ENCODE data around the gene SPDYE6. TPM values are rescaled to one million over a fixed set of nuclear protein-coding genes. Genes with fewer than 3 reads are reported as not detected.

SPDYE6 gene
- polyA plus RNA-seq, 1 of the 3 experiments (the other 2 are of a cell fraction): not detected

DNA sequence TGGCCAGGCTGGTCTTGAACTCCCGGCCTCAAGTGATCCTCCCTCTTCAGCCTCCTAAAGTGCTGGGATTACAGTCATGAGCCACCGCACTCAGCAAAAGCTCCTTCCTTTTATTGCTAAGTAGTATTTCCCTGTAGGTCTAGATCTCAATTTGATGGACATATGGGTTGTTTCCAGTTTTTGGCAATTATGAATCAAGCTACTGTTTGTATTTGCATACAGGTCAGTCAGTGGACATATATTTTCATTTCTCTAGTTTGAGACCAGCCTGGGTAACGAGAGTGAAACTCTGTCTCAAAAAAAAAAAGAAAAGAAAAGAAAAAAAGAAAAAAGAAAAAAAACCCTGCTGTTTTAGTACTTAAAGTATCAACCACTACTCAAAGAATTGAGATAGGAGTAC is 33.6 kb upstream of the SPDYE6 start:
- Histone ChIP-seq H3K4me2 (no peak overlapping the region), H3K9ac (no peak overlapping the region), H2AFZ (ENCODE audit: low read depth) (no peak overlapping the region), H4K20me1 (ENCODE audit: insufficient read depth) (no peaks in the 10 kb centered on the region), H3K4me1 (ENCODE audit: control insufficient read depth in 1 of 2, insufficient read depth in 2 of 2, low read depth in 1 of 2, low read length in 1 of 2) (no peaks in the 10 kb centered on the region), H3F3A (replicated peaks; ENCODE audit: insufficient read depth) (peaks cover 24% of the 10 kb centered on the region), H3K79me2 (ENCODE audit: insufficient read depth) (no peaks in the 10 kb centered on the region; the same call in 1 of the 2 replicates), H3K9me2 (no peaks in the 10 kb centered on the region), H3K27ac (ENCODE audit: low read depth in 2 of 2, low read length in 1 of 2) (no peak overlapping the region), H3K9me3 (no peaks in the 10 kb centered on the region), H3K4me3 (ENCODE audit: low read depth in 2 of 2, low read length in 1 of 2) (no peak overlapping the region), H3K27me3 (ENCODE audit: insufficient read depth) (no peaks in the 10 kb centered on the region), H3K36me3 (replicated peaks in 1 of 2; ENCODE audit: control insufficient read depth in 1 of 2, insufficient read depth in 2 of 2, low read length in 1 of 2) (peaks cover 9 to 37% of the 10 kb centered on the region in 2 experiments)
- TF ChIP-seq EP300 (IDR thresholded peaks at IDR 0.05; ENCODE audit: borderline replicate concordance in 1 of 2, low read depth in 1 of 2, low read length in 1 of 2) (no peak), RFX5 (IDR thresholded peaks at IDR 0.05; ENCODE audit: low read length) (no peak), USF2 (IDR thresholded peaks at IDR 0.05; ENCODE audit: borderline replicate concordance, low read depth, low read length) (no peak), TCF12 (IDR thresholded peaks at IDR 0.05) (no peak), SIN3A (IDR thresholded peaks at IDR 0.05; ENCODE audit: borderline replicate concordance, low read depth, low read length) (no peak), TAF1 (IDR thresholded peaks at IDR 0.05; ENCODE audit: borderline replicate concordance, low read depth, low read length) (no peak), CHD2 (IDR thresholded peaks at IDR 0.05; ENCODE audit: low read length, partially characterized antibody) (no peak), FOXJ3 (CRISPR knock-in tag; IDR thresholded peaks at IDR 0.05) (no peak), PBX3 (IDR thresholded peaks at IDR 0.05) (no peak), YY1 (IDR thresholded peaks at IDR 0.05; ENCODE audit: low read depth) (no peak)
- DNase-seq: no peak
- CTCF ChIA-PET: interaction anchor here (0.7 to 18.3 kb wide), 8 partner anchors 8 to 847 kb away, joined by 3 to 421 read pairs (median 6); partner anchors contain the start of gene SH2B2
- 92% methylated on average over 3 of the region's 3 CpGs for WGBS (ENCODE audit: low lambda C conversion rate)
- POLR2A ChIA-PET: no interaction called here

DNA sequence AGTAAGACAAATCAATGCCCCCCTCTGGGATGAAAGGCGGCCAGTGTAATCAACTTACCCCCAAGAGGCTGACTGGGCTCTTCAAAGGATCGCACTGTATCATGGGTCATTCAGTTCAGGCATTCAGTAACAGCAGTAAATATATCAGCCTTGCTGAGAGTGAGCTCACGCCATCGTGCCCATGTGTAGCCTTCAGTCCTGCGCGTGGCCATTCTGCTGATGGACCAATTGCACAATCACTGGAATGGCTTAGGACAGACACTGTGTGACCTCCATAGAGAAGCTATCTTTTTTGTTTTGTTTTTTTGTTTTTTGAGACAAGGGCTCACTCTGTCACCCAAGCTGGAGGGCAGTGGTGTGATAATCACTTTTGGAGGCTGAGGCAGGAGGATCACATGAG is 30.8 kb upstream of the SPDYE6 start:
- no peak overlapping the region for H3K27ac ChIP-seq (ENCODE audit: low read depth in 2 of 2, low read length in 1 of 2)
- TF ChIP-seq MXI1 (IDR thresholded peaks at IDR 0.05; ENCODE audit: low read depth, low read length): no peak
- TF ChIP-seq FOSL2 (IDR thresholded peaks at IDR 0.05; ENCODE audit: borderline replicate concordance, low read depth): no peak
- TF ChIP-seq POLR2AphosphoS5 (IDR thresholded peaks at IDR 0.05; ENCODE audit: low read depth, low read length): no peak
- TF ChIP-seq RCOR1 (IDR thresholded peaks at IDR 0.05; ENCODE audit: low read length): no peak
- no peak for TF ChIP-seq USF1 (IDR thresholded peaks at IDR 0.05; ENCODE audit: borderline replicate concordance, low read depth)
- no peak for TF ChIP-seq EZH2phosphoT487 (IDR thresholded peaks at IDR 0.05; ENCODE audit: borderline replicate concordance, low read depth)
- TF ChIP-seq EP300 (IDR thresholded peaks at IDR 0.05; ENCODE audit: borderline replicate concordance in 1 of 2, low read depth in 1 of 2, low read length in 1 of 2): no peak
- no peak for TF ChIP-seq GATA2 (CRISPR knock-in tag; IDR thresholded peaks at IDR 0.05)
- POLR2A ChIA-PET: interaction anchor here (1.5 kb wide), 1 partner anchor 101 kb away, joined by 3 read pairs; the partner anchor contains the start of gene SH2B2
- peaks cover 0 to 8% of the 10 kb centered on the region in 2 experiments; a peak in 1 of 4 replicates for H3K4me1 ChIP-seq (ENCODE audit: control insufficient read depth in 1 of 2, insufficient read depth in 2 of 2, low read depth in 1 of 2, low read length in 1 of 2)
- no peaks in the 10 kb centered on the region for H4K20me1 ChIP-seq (ENCODE audit: insufficient read depth)
- H3K79me2 ChIP-seq (ENCODE audit: insufficient read depth): no peaks in the 10 kb centered on the region; the same call in 1 of the 2 replicates
- no peaks in the 10 kb centered on the region for H3K9me3 ChIP-seq
- H2AFZ ChIP-seq (ENCODE audit: low read depth): no peak overlapping the region
- H3K27me3 ChIP-seq (ENCODE audit: insufficient read depth): no peaks in the 10 kb centered on the region
- 97% methylated on average over 6 of the region's 6 CpGs for WGBS (ENCODE audit: low lambda C conversion rate)
- H3K9ac ChIP-seq: no peak overlapping the region
- H3K4me3 ChIP-seq (ENCODE audit: low read depth in 2 of 2, low read length in 1 of 2): no peak overlapping the region
- CTCF ChIA-PET: interaction anchor here (1.2 to 18.3 kb wide), 6 partner anchors 8 to 847 kb away, joined by 3 to 421 read pairs (median 4); partner anchors contain the start of genes PRKRIP1 and SH2B2
- no peak for DNase-seq
- H3K9me2 ChIP-seq: no peaks in the 10 kb centered on the region
- H3K36me3 ChIP-seq (replicated peaks in 1 of 2; ENCODE audit: control insufficient read depth in 1 of 2, insufficient read depth in 2 of 2, low read length in 1 of 2): peaks cover 6 to 35% of the 10 kb centered on the region in 2 experiments
- H3K4me2 ChIP-seq: no peak overlapping the region
- peaks cover 16% of the 10 kb centered on the region for H3F3A ChIP-seq (replicated peaks; ENCODE audit: insufficient read depth)

Measured in SK-N-SH (cell line).